ENCODE measurements around the gene MRPS25.

GRCh38 chr3:15023249-15023648 lies 41.9 kb downstream of the MRPS25 start:
- TF ChIP-seq, protein P1, sequence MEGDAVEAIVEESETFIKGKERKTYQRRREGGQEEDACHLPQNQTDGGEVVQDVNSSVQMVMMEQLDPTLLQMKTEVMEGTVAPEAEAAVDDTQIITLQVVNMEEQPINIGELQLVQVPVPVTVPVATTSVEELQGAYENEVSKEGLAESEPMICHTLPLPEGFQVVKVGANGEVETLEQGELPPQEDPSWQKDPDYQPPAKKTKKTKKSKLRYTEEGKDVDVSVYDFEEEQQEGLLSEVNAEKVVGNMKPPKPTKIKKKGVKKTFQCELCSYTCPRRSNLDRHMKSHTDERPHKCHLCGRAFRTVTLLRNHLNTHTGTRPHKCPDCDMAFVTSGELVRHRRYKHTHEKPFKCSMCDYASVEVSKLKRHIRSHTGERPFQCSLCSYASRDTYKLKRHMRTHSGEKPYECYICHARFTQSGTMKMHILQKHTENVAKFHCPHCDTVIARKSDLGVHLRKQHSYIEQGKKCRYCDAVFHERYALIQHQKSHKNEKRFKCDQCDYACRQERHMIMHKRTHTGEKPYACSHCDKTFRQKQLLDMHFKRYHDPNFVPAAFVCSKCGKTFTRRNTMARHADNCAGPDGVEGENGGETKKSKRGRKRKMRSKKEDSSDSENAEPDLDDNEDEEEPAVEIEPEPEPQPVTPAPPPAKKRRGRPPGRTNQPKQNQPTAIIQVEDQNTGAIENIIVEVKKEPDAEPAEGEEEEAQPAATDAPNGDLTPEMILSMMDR (IDR thresholded peaks at IDR 0.05), result no peak
- TF ChIP-seq, protein P2, sequence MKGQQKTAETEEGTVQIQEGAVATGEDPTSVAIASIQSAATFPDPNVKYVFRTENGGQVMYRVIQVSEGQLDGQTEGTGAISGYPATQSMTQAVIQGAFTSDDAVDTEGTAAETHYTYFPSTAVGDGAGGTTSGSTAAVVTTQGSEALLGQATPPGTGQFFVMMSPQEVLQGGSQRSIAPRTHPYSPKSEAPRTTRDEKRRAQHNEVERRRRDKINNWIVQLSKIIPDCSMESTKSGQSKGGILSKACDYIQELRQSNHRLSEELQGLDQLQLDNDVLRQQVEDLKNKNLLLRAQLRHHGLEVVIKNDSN (CRISPR knock-in tag; IDR thresholded peaks at IDR 0.05), result no peak
- TF ChIP-seq JUN (CRISPR knock-in tag; IDR thresholded peaks at IDR 0.05) (no peak), ZBTB21 (CRISPR knock-in tag; IDR thresholded peaks at IDR 0.05; ENCODE audit: borderline replicate concordance) (no peak), CREB1 (CRISPR knock-in tag; IDR thresholded peaks at IDR 0.05) (no peak), KAT7 (CRISPR knock-in tag; IDR thresholded peaks at IDR 0.05; ENCODE audit: borderline replicate concordance) (no peak)
- TF ChIP-seq, protein P3, sequence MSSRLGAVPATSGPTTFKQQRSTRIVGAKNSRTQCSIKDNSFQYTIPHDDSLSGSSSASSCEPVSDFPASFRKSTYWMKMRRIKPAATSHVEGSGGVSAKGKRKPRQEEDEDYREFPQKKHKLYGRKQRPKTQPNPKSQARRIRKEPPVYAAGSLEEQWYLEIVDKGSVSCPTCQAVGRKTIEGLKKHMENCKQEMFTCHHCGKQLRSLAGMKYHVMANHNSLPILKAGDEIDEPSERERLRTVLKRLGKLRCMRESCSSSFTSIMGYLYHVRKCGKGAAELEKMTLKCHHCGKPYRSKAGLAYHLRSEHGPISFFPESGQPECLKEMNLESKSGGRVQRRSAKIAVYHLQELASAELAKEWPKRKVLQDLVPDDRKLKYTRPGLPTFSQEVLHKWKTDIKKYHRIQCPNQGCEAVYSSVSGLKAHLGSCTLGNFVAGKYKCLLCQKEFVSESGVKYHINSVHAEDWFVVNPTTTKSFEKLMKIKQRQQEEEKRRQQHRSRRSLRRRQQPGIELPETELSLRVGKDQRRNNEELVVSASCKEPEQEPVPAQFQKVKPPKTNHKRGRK (CRISPR knock-in tag; IDR thresholded peaks at IDR 0.05; ENCODE audit: borderline replicate concordance), result no peak
